ENCODE data around the gene GPS2.

The GPS2 gene

GRCh38 chr17:7332111-7332510 lies 17.0 kb upstream of the GPS2 start:
- POLR2A ChIA-PET: no interaction called here
- TF ChIP-seq CTCF (IDR thresholded peaks at IDR 0.05; ENCODE audit: insufficient read depth, low read length, missing control alignments): no peak

GRCh38 chr17:7330638-7331015 lies 15.5 kb upstream of the GPS2 start:
- DNase-seq (ENCODE audit: low read depth, low spot score): no peak
- H3K4me3 ChIP-seq (ENCODE audit: low read depth, low read length): peak overlapping the region; percentile 96
- ChIA-PET CTCF (interaction anchor here (1.7 to 3.5 kb wide), 5 partner anchors 12 to 230 kb away, joined by 5 to 30 read pairs (median 10); partner anchors contain the start of gene SLC2A4), POLR2A (interaction anchor here (1.5 to 2.3 kb wide), 4 partner anchors 13 to 153 kb away, joined by 5 to 20 read pairs (median 8); partner anchors contain the start of genes POLR2A and TMEM256)
- no peak for TF ChIP-seq CTCF (IDR thresholded peaks at IDR 0.05; ENCODE audit: insufficient read depth, low read length, missing control alignments)

More at GRCh38 chr17:7332111-7332510, 17.0 kb upstream of the GPS2 start:
- no peak for DNase-seq (ENCODE audit: low read depth, low spot score)
- H3K4me3 ChIP-seq (ENCODE audit: low read depth, low read length): no peak overlapping the region
- CTCF ChIA-PET: interaction anchor here (3.5 kb wide), 1 partner anchor 13 kb away, joined by 30 read pairs; no protein-coding TSS in a partner anchor

GRCh38 chr17:7329997-7330637 lies 15.0 kb upstream of the GPS2 start:
- DNase-seq (ENCODE audit: low read depth, low spot score): no peak
- H3K4me3 ChIP-seq (ENCODE audit: low read depth, low read length): peak overlapping the region; percentile 96
- ChIA-PET CTCF (interaction anchor here (0.7 to 3.5 kb wide), 8 partner anchors 12 to 230 kb away, joined by 3 to 30 read pairs (median 6); partner anchors contain the start of genes SLC2A4 and TMEM95), POLR2A (interaction anchor here (0.6 to 2.3 kb wide), 14 partner anchors 10 to 154 kb away, joined by 3 to 20 read pairs (median 5); partner anchors contain the start of genes GPS2, POLR2A and TMEM256)
- TF ChIP-seq CTCF (IDR thresholded peaks at IDR 0.05; ENCODE audit: insufficient read depth, low read length, missing control alignments): no peak

- peak overlapping the region; percentile 96 for H3K4me3 ChIP-seq (ENCODE audit: low read depth, low read length)
- CTCF ChIA-PET: interaction anchor here (0.7 to 3.5 kb wide), 10 partner anchors 11 to 284 kb away, joined by 3 to 30 read pairs (median 5); partner anchors contain the start of genes SLC2A4 and TMEM95
- peak; percentile 96 for DNase-seq (ENCODE audit: low read depth, low spot score)
- POLR2A ChIA-PET: interaction anchor here (0.6 to 2.3 kb wide), 15 partner anchors 9 to 356 kb away, joined by 3 to 20 read pairs (median 5); partner anchors contain the start of genes GPS2, POLR2A and TMEM256
- no peak for TF ChIP-seq CTCF (IDR thresholded peaks at IDR 0.05; ENCODE audit: insufficient read depth, low read length, missing control alignments)
Observed at GRCh38 chr17:7329374-7329996, 14.3 kb upstream of the GPS2 start.

- ChIA-PET CTCF (interaction anchor here (0.6 to 3.5 kb wide), 10 partner anchors 9 to 283 kb away, joined by 3 to 30 read pairs (median 5); partner anchors contain the start of genes SENP3 and SLC2A4), POLR2A (interaction anchor here (0.6 to 2.3 kb wide), 10 partner anchors 12 to 357 kb away, joined by 3 to 20 read pairs (median 6); partner anchors contain the start of genes GPS2 and POLR2A)
- DNase-seq (ENCODE audit: low read depth, low spot score): no peak
- peak within 1 kb of the TSS; percentile 96 for H3K4me3 ChIP-seq (ENCODE audit: low read depth, low read length)
- no peak for TF ChIP-seq CTCF (IDR thresholded peaks at IDR 0.05; ENCODE audit: insufficient read depth, low read length, missing control alignments)
Observed at GRCh38 chr17:7328840-7329373, 13.7 kb upstream of the GPS2 start, which contains the start of gene NEURL4. NEURL4 (minus strand) TSS chr17:7329335; CDS start chr17:7329312, 23 bp downstream.
